Endothelial cell of umbilical vein (primary cell): ENCODE measurements around the gene ANKK1.

Source experiments
- CTCF ChIP-seq, 2 donors: IDR thresholded peaks; 1 replicate in 1 of 2; 2 replicates in 1 of 2; pipeline ENCODE4 v1.5.1; 2011; ENCODE audit warnings: low read length in 2 of 2, mild to moderate bottlenecking in 2 of 2, moderate library complexity in 2 of 2, control low read depth in 1 of 2, inconsistent platforms in 1 of 2, low read depth in 1 of 2; ENCODE audit not compliant: insufficient read depth in 1 of 2; ENCODE audit errors: extremely low read depth in 1 of 2
- POLR2AphosphoS5 ChIP-seq: IDR thresholded peaks from 2 replicates; pipeline ENCODE4 v1.6.1; 2012; ENCODE audit warnings: low read depth, mild to moderate bottlenecking, control low read depth, low read length, moderate library complexity; ENCODE audit not compliant: insufficient read depth

- TF ChIP-seq POLR2AphosphoS5 (no peak), CTCF (IDR thresholded peaks at IDR 0.05; ENCODE audit: extremely low read depth in 1 of 2, insufficient read depth in 1 of 2, low read depth in 1 of 2, low read length in 2 of 2) (no peak)
Observed at GRCh38 chr11:113404859-113405430, 17.4 kb downstream of the ANKK1 start.
